ENCODE data around the gene CAPN1. TPM values are rescaled to one million over a fixed set of nuclear protein-coding genes. Genes with fewer than 3 reads are reported as not detected.

Gene CAPN1
- total RNA-seq, 3 donors from 2014 or later = 211 to 389 (median 271) TPM

DNA sequence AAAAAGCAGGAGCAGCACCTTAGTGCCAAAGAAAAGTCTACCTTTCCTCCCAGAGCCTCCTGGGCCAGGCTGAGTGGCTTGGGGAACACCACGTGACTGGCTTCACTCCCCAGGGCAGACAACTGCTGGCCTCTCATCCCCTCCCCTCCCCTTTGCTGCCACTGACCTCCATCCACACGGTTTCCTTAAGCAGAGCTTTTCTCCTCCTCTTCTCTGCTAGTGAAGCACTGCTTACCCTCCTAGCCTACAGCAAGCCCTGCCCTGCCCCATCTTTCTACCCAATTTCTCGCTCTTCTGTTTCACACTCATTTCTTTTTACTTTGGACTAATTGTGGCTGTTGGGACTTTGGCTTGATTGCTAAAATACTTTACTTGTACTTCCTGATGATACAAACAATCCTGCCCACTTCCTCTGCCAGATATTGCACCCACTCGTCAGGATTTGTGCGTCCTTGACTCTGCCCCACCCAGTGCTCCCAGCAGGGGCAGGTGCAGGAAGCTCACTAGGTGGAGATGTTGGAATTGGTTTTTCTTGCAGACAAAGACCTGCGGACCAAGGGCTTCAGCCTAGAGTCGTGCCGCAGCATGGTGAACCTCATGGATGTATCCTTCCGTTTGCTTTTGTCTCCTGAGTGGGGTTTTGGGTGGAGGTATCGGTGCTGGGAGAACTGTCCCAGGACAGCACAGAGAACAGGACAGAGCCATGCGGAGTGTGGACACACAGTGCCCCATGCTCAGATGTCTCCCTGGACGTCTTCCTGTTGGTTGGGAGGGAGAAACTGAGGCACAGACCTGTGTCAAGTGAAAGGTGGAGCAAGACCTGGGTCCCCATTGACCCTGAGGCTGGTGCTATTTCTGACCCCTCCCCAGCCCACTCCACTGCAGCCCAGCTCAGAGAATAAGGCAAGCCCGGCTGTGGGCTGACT lies 27.3 kb downstream of the CAPN1 start:
- ATAC-seq (peak; percentile 75), DNase-seq (peak in 2 of 3 donors; percentile 55 to 69)
- Histone ChIP-seq H3K9me3 (no peaks in the 10 kb centered on the region), H3K4me3 (no peak overlapping the region), H3K36me3 (ENCODE audit: low read depth) (peaks cover 8% of the 10 kb centered on the region), H3K4me1 (ENCODE audit: low read depth) (peaks cover 12% of the 10 kb centered on the region)
- TF ChIP-seq, protein P1, sequence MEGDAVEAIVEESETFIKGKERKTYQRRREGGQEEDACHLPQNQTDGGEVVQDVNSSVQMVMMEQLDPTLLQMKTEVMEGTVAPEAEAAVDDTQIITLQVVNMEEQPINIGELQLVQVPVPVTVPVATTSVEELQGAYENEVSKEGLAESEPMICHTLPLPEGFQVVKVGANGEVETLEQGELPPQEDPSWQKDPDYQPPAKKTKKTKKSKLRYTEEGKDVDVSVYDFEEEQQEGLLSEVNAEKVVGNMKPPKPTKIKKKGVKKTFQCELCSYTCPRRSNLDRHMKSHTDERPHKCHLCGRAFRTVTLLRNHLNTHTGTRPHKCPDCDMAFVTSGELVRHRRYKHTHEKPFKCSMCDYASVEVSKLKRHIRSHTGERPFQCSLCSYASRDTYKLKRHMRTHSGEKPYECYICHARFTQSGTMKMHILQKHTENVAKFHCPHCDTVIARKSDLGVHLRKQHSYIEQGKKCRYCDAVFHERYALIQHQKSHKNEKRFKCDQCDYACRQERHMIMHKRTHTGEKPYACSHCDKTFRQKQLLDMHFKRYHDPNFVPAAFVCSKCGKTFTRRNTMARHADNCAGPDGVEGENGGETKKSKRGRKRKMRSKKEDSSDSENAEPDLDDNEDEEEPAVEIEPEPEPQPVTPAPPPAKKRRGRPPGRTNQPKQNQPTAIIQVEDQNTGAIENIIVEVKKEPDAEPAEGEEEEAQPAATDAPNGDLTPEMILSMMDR (IDR thresholded peaks at IDR 0.05) = no peak
- intact Hi-C loops (cut with DNase I, micrococcal nuclease) = no loop called here

DNA sequence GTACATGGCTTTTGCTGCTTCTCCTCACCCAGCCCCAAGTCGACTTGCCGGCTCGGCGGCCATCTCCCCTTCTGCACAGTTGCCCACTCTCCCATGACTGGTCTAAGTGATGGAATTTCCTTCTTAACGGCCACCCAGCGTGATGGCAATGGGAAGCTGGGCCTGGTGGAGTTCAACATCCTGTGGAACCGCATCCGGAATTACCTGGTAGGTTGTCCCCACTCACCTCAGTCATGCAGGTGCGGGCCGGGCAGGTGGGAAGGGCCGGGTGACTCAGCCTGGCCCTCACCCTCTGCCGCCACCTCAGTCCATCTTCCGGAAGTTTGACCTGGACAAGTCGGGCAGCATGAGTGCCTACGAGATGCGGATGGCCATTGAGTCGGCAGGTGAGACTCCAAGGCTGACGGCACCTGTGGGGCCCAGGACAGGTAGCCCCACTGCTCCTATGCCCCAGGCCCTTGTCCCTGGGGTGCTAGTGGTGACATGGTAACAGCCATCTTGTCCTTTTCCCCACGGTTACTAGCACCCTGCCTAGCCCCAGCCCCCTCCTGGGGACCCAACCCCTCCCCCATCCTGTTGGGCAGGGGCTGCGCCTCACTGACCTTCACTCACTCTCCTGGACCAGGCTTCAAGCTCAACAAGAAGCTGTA lies 28.1 kb downstream of the CAPN1 start:
- Histone ChIP-seq H3K4me3 (no peak overlapping the region), H3K4me1 (ENCODE audit: low read depth) (peaks cover 12% of the 10 kb centered on the region), H3K9me3 (no peaks in the 10 kb centered on the region), H3K36me3 (ENCODE audit: low read depth) (peaks cover 8% of the 10 kb centered on the region)
- DNase-seq (no peak), ATAC-seq (no peak)
- intact Hi-C loops (cut with DNase I, micrococcal nuclease) = no loop called here
- TF ChIP-seq, protein P1 (IDR thresholded peaks at IDR 0.05) = no peak

DNA sequence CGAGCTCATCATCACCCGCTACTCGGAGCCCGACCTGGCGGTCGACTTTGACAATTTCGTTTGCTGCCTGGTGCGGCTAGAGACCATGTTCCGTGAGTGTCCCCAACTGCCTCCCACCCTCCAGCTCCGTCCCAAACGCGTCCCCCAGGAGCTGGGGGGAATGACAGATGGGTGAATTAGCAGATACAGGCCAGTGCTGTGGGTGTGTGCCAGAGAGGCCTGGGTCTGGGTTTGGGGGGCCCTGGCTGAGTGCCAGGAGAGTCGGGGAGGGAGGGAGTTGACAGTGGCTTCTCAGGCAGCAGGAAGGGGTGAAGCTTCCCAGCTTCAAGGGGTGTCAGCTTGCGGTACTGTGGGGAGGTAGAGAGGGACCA lies 28.6 kb downstream of the CAPN1 start:
- Histone ChIP-seq H3K4me3 (no peak overlapping the region), H3K9me3 (no peaks in the 10 kb centered on the region), H3K36me3 (ENCODE audit: low read depth) (peaks cover 8% of the 10 kb centered on the region), H3K4me1 (ENCODE audit: low read depth) (peaks cover 12% of the 10 kb centered on the region)
- ATAC-seq = no peak
- intact Hi-C loops (cut with DNase I, micrococcal nuclease) = no loop called here
- TF ChIP-seq, protein P1 (IDR thresholded peaks at IDR 0.05) = no peak
- DNase-seq = no peak

DNA sequence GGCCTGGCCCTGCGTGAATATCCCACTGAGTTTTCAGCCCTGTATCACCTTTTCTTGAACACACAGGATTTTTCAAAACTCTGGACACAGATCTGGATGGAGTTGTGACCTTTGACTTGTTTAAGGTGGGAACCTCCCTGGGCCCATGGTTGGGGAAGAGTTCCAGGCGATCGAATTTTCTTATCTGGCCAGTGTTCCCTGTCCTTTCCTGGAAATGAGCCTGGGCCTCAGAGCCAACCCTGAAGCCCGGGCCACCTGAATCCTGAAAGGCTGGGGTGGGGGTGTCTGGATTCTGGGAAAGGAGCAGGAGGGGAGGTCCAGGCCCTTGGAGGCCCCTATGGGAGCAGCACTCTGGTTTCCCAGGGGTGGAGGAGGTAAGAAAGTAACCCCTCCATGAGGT lies 29.0 kb downstream of the CAPN1 start:
- DNase-seq (no peak), ATAC-seq (no peak)
- peaks cover 12% of the 10 kb centered on the region for H3K4me1 ChIP-seq (ENCODE audit: low read depth)
- no peaks in the 10 kb centered on the region for H3K9me3 ChIP-seq
- H3K4me3 ChIP-seq = no peak overlapping the region
- TF ChIP-seq, protein P1 (IDR thresholded peaks at IDR 0.05) = no peak
- intact Hi-C loops (cut with DNase I, micrococcal nuclease) = no loop called here
- H3K36me3 ChIP-seq (ENCODE audit: low read depth) = peaks cover 8% of the 10 kb centered on the region

DNA sequence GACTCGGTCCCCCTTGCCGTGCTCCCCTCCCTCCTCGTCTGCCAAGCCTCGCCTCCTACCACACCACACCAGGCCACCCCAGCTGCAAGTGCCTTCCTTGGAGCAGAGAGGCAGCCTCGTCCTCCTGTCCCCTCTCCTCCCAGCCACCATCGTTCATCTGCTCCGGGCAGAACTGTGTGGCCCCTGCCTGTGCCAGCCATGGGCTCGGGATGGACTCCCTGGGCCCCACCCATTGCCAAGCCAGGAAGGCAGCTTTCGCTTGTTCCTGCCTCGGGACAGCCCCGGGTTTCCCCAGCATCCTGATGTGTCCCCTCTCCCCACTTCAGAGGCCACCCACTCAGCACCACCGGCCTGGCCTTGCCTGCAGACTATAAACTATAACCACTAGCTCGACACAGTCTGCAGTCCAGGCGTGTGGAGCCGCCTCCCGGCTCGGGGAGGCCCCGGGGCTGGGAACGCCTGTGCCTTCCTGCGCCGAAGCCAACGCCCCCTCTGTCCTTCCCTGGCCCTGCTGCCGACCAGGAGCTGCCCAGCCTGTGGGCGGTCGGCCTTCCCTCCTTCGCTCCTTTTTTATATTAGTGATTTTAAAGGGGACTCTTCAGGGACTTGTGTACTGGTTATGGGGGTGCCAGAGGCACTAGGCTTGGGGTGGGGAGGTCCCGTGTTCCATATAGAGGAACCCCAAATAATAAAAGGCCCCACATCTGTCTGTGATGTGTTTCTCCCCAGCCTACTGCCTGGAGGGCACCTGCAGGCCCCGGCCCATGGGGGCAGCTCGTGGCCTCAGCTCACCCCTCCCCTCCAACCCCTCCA lies 29.8 kb downstream of the CAPN1 start:
- no peaks in the 10 kb centered on the region for H3K9me3 ChIP-seq
- TF ChIP-seq, protein P1 (IDR thresholded peaks at IDR 0.05) = no peak
- DNase-seq (no peak), ATAC-seq (no peak)
- peaks cover 12% of the 10 kb centered on the region for H3K4me1 ChIP-seq (ENCODE audit: low read depth)
- peaks cover 8% of the 10 kb centered on the region for H3K36me3 ChIP-seq (ENCODE audit: low read depth)
- no peak overlapping the region for H3K4me3 ChIP-seq
- intact Hi-C loops (cut with DNase I, micrococcal nuclease) = no loop called here

Data from mucosa of descending colon (tissue), 3 donors.